SK-N-SH (cell line): Measurements from ENCODE around the gene PCAT6. TPM values are rescaled to one million over a fixed set of nuclear protein-coding genes. Genes with fewer than 3 reads are reported as not detected.

Experiments
- CTCF ChIA-PET: fragments of 300-600, 350-600 bp; formaldehyde crosslinking; extraction: SDS; loops from one replicate; lab custom pipeline; 2021; lab: Yijun Ruan, JAX
- POLR2A ChIA-PET: fragments of 350-600 bp; sonication (Branson Sonifier 250); formaldehyde crosslinking; extraction: SDS; loops from one replicate; lab custom pipeline; 2020; ENCODE audit warnings: antibody characterized with exemption, inconsistent platforms; lab: Yijun Ruan, JAX
- DNase-seq: peaks from one replicate; pipeline ENCODE4 v3.0.0; 2012
- H2AFZ ChIP-seq: fragments of 200-600 bp; sonication (generic); 2 replicates; pipeline ENCODE4 v1.8.1; 2016; ENCODE audit warnings: antibody characterized with exemption, mild to moderate bottlenecking, low read depth
- H3F3A ChIP-seq: fragments of 200-600 bp; sonication (generic); replicated peaks from 2 replicates; pipeline ENCODE3; 2016; ENCODE audit warnings: antibody characterized with exemption, mild to moderate bottlenecking; ENCODE audit not compliant: insufficient read depth
- H3K27ac ChIP-seq, 2 experiments: fragments of 200-500 bp in 1 of 2; fragments of 200-600 bp in 1 of 2; sonication (Bioruptor generic) in 1 of 2; sonication (generic), shearing (Covaris generic) in 1 of 2; 2 replicates each; pipeline versions ENCODE4 v1.5.1 to v1.6.1; 2014 to 2016; ENCODE audit warnings: low read depth in 2 of 2, inconsistent platforms in 1 of 2, low read length in 1 of 2, mild to moderate bottlenecking in 1 of 2, mixed read lengths in 1 of 2
- H3K27me3 ChIP-seq: fragments of 200-600 bp; sonication (generic), shearing (Covaris generic); 2 replicates; pipeline ENCODE4 v1.6.1; 2016; ENCODE audit warnings: mixed run types; ENCODE audit not compliant: insufficient read depth
- H3K36me3 ChIP-seq, 2 experiments: fragments of 200-500 bp in 1 of 2; fragments of 200-600 bp in 1 of 2; sonication (Bioruptor generic) in 1 of 2; sonication (generic) in 1 of 2; replicated peaks in 1 of 2; 2 replicates each; pipeline versions ENCODE3 to v1.5.1; 2014 to 2016; ENCODE audit warnings: low read length in 1 of 2, mild to moderate bottlenecking in 1 of 2; ENCODE audit not compliant: insufficient read depth in 2 of 2, control insufficient read depth in 1 of 2
- H3K4me1 ChIP-seq, 2 experiments: fragments of 200-500 bp in 1 of 2; fragments of 200-600 bp in 1 of 2; sonication (Bioruptor generic) in 1 of 2; sonication (generic), shearing (Covaris generic) in 1 of 2; 2 replicates each; pipeline versions ENCODE4 v1.5.1 to v1.6.1; 2014 to 2016; ENCODE audit warnings: low read depth in 1 of 2, low read length in 1 of 2, mixed run types in 1 of 2; ENCODE audit not compliant: insufficient read depth in 2 of 2, control insufficient read depth in 1 of 2
- H3K4me2 ChIP-seq: fragments of 200-600 bp; sonication (generic), shearing (Covaris generic); 2 replicates; pipeline ENCODE4 v1.6.1; 2017; ENCODE audit warnings: mixed run types
- H3K4me3 ChIP-seq, 2 experiments: fragments of 200-500 bp in 1 of 2; fragments of 200-600 bp in 1 of 2; sonication (Bioruptor generic) in 1 of 2; sonication (generic), shearing (Covaris generic) in 1 of 2; 2 replicates each; pipeline versions ENCODE4 v1.5.1 to v1.8.1; 2014 to 2016; ENCODE audit warnings: low read depth in 2 of 2, inconsistent platforms in 1 of 2, low read length in 1 of 2, mild to moderate bottlenecking in 1 of 2, mixed read lengths in 1 of 2, moderate library complexity in 1 of 2
- H3K79me2 ChIP-seq: fragments of 200-600 bp; sonication (generic); 2 replicates; pipeline ENCODE4 v1.8.1; 2017; ENCODE audit warnings: mild to moderate bottlenecking; ENCODE audit not compliant: insufficient read depth
- H3K9ac ChIP-seq: fragments of 200-600 bp; sonication (generic); 2 replicates; pipeline ENCODE4 v1.6.1; 2017; ENCODE audit warnings: mixed run types
- H3K9me2 ChIP-seq: fragments of 200-600 bp; sonication (generic); 2 replicates; pipeline ENCODE4 v1.6.1; 2017; ENCODE audit warnings: mixed run types
- H3K9me3 ChIP-seq: fragments of 200-600 bp; sonication (generic); 2 replicates; pipeline ENCODE4 v1.6.1; 2017; ENCODE audit warnings: mixed run types, mild to moderate bottlenecking, moderate library complexity
- H4K20me1 ChIP-seq: fragments of 200-600 bp; sonication (generic); 2 replicates; pipeline ENCODE4 v1.6.1; 2017; ENCODE audit warnings: mild to moderate bottlenecking, mixed run types; ENCODE audit not compliant: insufficient read depth
- CHD2 ChIP-seq: fragments of 150-350 bp; IDR thresholded peaks from 2 replicates; pipeline ENCODE4 v1.6.1; 2018; ENCODE audit warnings: low read length; ENCODE audit not compliant: partially characterized antibody
- EP300 ChIP-seq, 2 experiments: IDR thresholded peaks; 2 replicates each; pipeline versions ENCODE4 v1.4.0 to v1.6.1; 2012; ENCODE audit warnings: borderline replicate concordance in 1 of 2, low read depth in 1 of 2, low read length in 1 of 2
- FOSL2 ChIP-seq: IDR thresholded peaks from 2 replicates; pipeline ENCODE4 v1.4.0; 2012; ENCODE audit warnings: low read depth, mild to moderate bottlenecking, moderate library complexity, borderline replicate concordance
- FOXJ3 ChIP-seq: sonication (generic); formaldehyde crosslinking; IDR thresholded peaks from 2 replicates; pipeline ENCODE4 v1.5.1; 2020; ENCODE audit warnings: mild to moderate bottlenecking, missing genetic modification reagents
- FOXM1 ChIP-seq: IDR thresholded peaks from 2 replicates; pipeline ENCODE4 v1.4.0; 2012; ENCODE audit warnings: low read depth, mild to moderate bottlenecking
- GABPA ChIP-seq: IDR thresholded peaks from 2 replicates; pipeline ENCODE4 v1.4.0; 2012; ENCODE audit warnings: low read depth, mild to moderate bottlenecking
- MAX ChIP-seq: IDR thresholded peaks from 2 replicates; pipeline ENCODE4 v1.4.0; 2012; ENCODE audit warnings: low read depth
- NFIC ChIP-seq: IDR thresholded peaks from 2 replicates; pipeline ENCODE4 v1.4.0; 2012; ENCODE audit warnings: borderline replicate concordance
- RAD21 ChIP-seq: IDR thresholded peaks from 2 replicates; pipeline ENCODE4 v1.6.1; 2012; ENCODE audit warnings: mild to moderate bottlenecking, low read length
- REST ChIP-seq: IDR thresholded peaks from 2 replicates; pipeline ENCODE4 v1.6.1; 2012; ENCODE audit warnings: mild to moderate bottlenecking, low read depth, low read length, moderate library complexity
- RFX5 ChIP-seq: IDR thresholded peaks from 2 replicates; pipeline ENCODE4 v1.6.1; 2012; ENCODE audit warnings: mild to moderate bottlenecking, improper control_type of control experiment, low read length
- SMC3 ChIP-seq: IDR thresholded peaks from 2 replicates; pipeline ENCODE4 v1.6.1; 2012; ENCODE audit warnings: low read depth, low read length, improper control_type of control experiment
- TEAD4 ChIP-seq: IDR thresholded peaks from 2 replicates; pipeline ENCODE4 v1.4.0; 2012; ENCODE audit warnings: mild to moderate bottlenecking, borderline replicate concordance; ENCODE audit not compliant: insufficient read depth
- ZBTB33 ChIP-seq: IDR thresholded peaks from 2 replicates; pipeline ENCODE4 v1.4.0; 2012; ENCODE audit warnings: low read depth, borderline replicate concordance
- WGBS: methylation state at CpG from one replicate; pipeline ENCODE4 v1.1.6; 2017; ENCODE audit warnings: low lambda C conversion rate; 5-methylcytosine and 5-hydroxymethylcytosine counted together
- polyA plus RNA-seq, 3 experiments: library from polyadenylated mRNA; depleted of rRNA; stranded (reverse); fragments of >200 nt; gene quantifications; 2 replicates each; pipeline ENCODE4 v1.2.3, GENCODE V29; 2012

The PCAT6 gene
- polyA plus RNA-seq, 1 of the 3 experiments (the other 2 are of a cell fraction) = 6.9 TPM

- H3K27ac ChIP-seq = no peak overlapping the region
- DNase-seq = no peak
- peaks cover 9 to 13% of the 10 kb centered on the region in 2 experiments; a peak in 1 of 4 replicates for H3K4me1 ChIP-seq
- H3F3A ChIP-seq = no peaks in the 10 kb centered on the region
- H3K4me3 ChIP-seq = no peak overlapping the region
- ChIA-PET POLR2A (no interaction called here), CTCF (no interaction called here)
- H2AFZ ChIP-seq = no peak overlapping the region
- no peaks in the 10 kb centered on the region for H3K79me2 ChIP-seq
- no peaks in the 10 kb centered on the region for H3K9me3 ChIP-seq
- H3K9ac ChIP-seq = no peak overlapping the region
- no peaks in the 10 kb centered on the region for H4K20me1 ChIP-seq
- WGBS = 70% methylated on average over 10 of the region's 10 CpGs
- H3K27me3 ChIP-seq = no peaks in the 10 kb centered on the region
- TF ChIP-seq EP300 (IDR thresholded peaks at IDR 0.05; ENCODE audit: borderline replicate concordance in 1 of 2, low read depth in 1 of 2, low read length in 1 of 2) (no peak), GABPA (no peak), FOXJ3 (no peak), ZBTB33 (no peak), MAX (no peak), RAD21 (no peak), FOXM1 (no peak), FOSL2 (no peak), RFX5 (no peak), TEAD4 (no peak), NFIC (no peak), SMC3 (no peak), REST (no peak), CHD2 (no peak)
- no peak overlapping the region for H3K4me2 ChIP-seq
- no peaks in the 10 kb centered on the region for H3K9me2 ChIP-seq
- H3K36me3 ChIP-seq = no peaks in the 10 kb centered on the region
Measured at GRCh38 chr1:202815120-202815519, 4.4 kb downstream of the PCAT6 start.
